T follicular helper cell (primary cell): ENCODE results near the gene FRMPD4.
"Not testable (repeated sequence)": the region's sequence is repeated elsewhere in the genome, so short reads cannot be mapped to it uniquely, and the experiment has no call there.

Source experiments
- DNase-seq: peaks from one replicate; pipeline ENCODE4 v3.0.0-alpha.2; 2020; ENCODE audit warnings: low read depth

The FRMPD4 gene

GRCh38 chrX:12440246-12440645, 302.0 kb downstream of the FRMPD4 start:
- DNase-seq: no peak

- DNase-seq: no peak
Measured at GRCh38 chrX:12441381-12442128, 303.3 kb downstream of the FRMPD4 start.

GRCh38 chrX:12443534-12444098, 305.3 kb downstream of the FRMPD4 start:
- DNase-seq: no peak

GRCh38 chrX:12446342-12447075, 308.2 kb downstream of the FRMPD4 start:
- no peak for DNase-seq

GRCh38 chrX:12447448-12448064, 309.3 kb downstream of the FRMPD4 start:
- no peak for DNase-seq

- no peak for DNase-seq
Measured at GRCh38 chrX:12452268-12452667, 314.0 kb downstream of the FRMPD4 start.

GRCh38 chrX:12460929-12461328, 322.7 kb downstream of the FRMPD4 start:
- no peak for DNase-seq

GRCh38 chrX:12463052-12463451, 324.8 kb downstream of the FRMPD4 start:
- no peak for DNase-seq

- DNase-seq: no peak
Measured at GRCh38 chrX:12463873-12464272, 325.6 kb downstream of the FRMPD4 start.

GRCh38 chrX:12467321-12467720, 329.0 kb downstream of the FRMPD4 start:
- no peak for DNase-seq

GRCh38 chrX:12469296-12469695, 331.0 kb downstream of the FRMPD4 start:
- no peak for DNase-seq

- DNase-seq: no peak
Measured at GRCh38 chrX:12471061-12471460, 332.8 kb downstream of the FRMPD4 start.

GRCh38 chrX:12480956-12481355, 342.7 kb downstream of the FRMPD4 start:
- DNase-seq: no peak

GRCh38 chrX:12488220-12488619, 349.9 kb downstream of the FRMPD4 start:
- no peak for DNase-seq

GRCh38 chrX:12488771-12489170, 350.5 kb downstream of the FRMPD4 start:
- no peak for DNase-seq

GRCh38 chrX:12489341-12489740, 351.1 kb downstream of the FRMPD4 start:
- DNase-seq: no peak

GRCh38 chrX:12494400-12495138, 356.3 kb downstream of the FRMPD4 start:
- DNase-seq: no peak

- DNase-seq: no peak
Measured at GRCh38 chrX:12496343-12496742, 358.1 kb downstream of the FRMPD4 start.

- DNase-seq: no peak
Measured at GRCh38 chrX:12497832-12498591, 359.7 kb downstream of the FRMPD4 start.

GRCh38 chrX:12505127-12505526, 366.9 kb downstream of the FRMPD4 start:
- DNase-seq: no peak

GRCh38 chrX:12515384-12515783, 377.1 kb downstream of the FRMPD4 start:
- DNase-seq: not testable (repeated sequence)
